Cardiac fibroblast (primary cell): ENCODE results near the gene PIP.
"Not testable (repeated sequence)": the region's sequence is repeated elsewhere in the genome, so short reads cannot be mapped to it uniquely, and the experiment has no call there.

Experiments used
- DNase-seq, 2 donors: peaks; one replicate each; pipeline versions ENCODE4 v3.0.0 to v3.0.0-alpha.2; 2010; ENCODE audit warnings: low read depth in 2 of 2
- H3K4me3 ChIP-seq, 2 donors: replicated peaks in 1 of 2; 1 replicate in 1 of 2; 2 replicates in 1 of 2; pipeline ENCODE4 v1.5.1; 2011; ENCODE audit warnings: low read depth in 2 of 2, low read length in 2 of 2, mild to moderate bottlenecking in 2 of 2, moderate library complexity in 1 of 2
- CTCF ChIP-seq: IDR thresholded peaks from one replicate; pipeline ENCODE4 v1.5.1; 2011; ENCODE audit warnings: low read depth, mild to moderate bottlenecking, low read length, inconsistent platforms

The PIP gene

GRCh38 chr7:143148050-143148449 is 16.2 kb downstream of the PIP start:
- no peak overlapping the region for H3K4me3 ChIP-seq
- no peak for DNase-seq
- TF ChIP-seq CTCF: no peak

GRCh38 chr7:143148651-143149050 is 16.8 kb downstream of the PIP start:
- DNase-seq: no peak
- H3K4me3 ChIP-seq: no peak overlapping the region
- TF ChIP-seq CTCF: no peak

- not testable (repeated sequence) for DNase-seq, H3K4me3 ChIP-seq
Measured at GRCh38 chr7:143150696-143151095, 18.8 kb downstream of the PIP start.

- H3K4me3 ChIP-seq, DNase-seq: not testable (repeated sequence)
Measured at GRCh38 chr7:143158617-143159016, 26.7 kb downstream of the PIP start.

GRCh38 chr7:143171697-143172096 is 39.8 kb downstream of the PIP start:
- no peak for DNase-seq
- H3K4me3 ChIP-seq: no peak overlapping the region
- no peak for TF ChIP-seq CTCF

- no peak overlapping the region for H3K4me3 ChIP-seq
- DNase-seq: peak in 1 of 2 donors; percentile 29
- no peak for TF ChIP-seq CTCF
Measured at GRCh38 chr7:143172354-143172753, 40.5 kb downstream of the PIP start.

- no peak for DNase-seq
- no peak overlapping the region for H3K4me3 ChIP-seq
- no peak for TF ChIP-seq CTCF
Measured at GRCh38 chr7:143176128-143176527, 44.3 kb downstream of the PIP start.

GRCh38 chr7:143177374-143178119 is 45.7 kb downstream of the PIP start:
- no peak for DNase-seq
- TF ChIP-seq CTCF: no peak
- H3K4me3 ChIP-seq: no peak overlapping the region

GRCh38 chr7:143180771-143181170 is 48.9 kb downstream of the PIP start:
- not testable (repeated sequence) for H3K4me3 ChIP-seq, DNase-seq
